BLaER1 (cell line): ENCODE results near the gene NAXD.
"Not testable (repeated sequence)": the region's sequence is repeated elsewhere in the genome, so short reads cannot be mapped to it uniquely, and the experiment has no call there.

ENCODE experiments used
- H3K27ac ChIP-seq: shearing (Covaris generic); formaldehyde crosslinking; 2 replicates; pipeline ENCODE4 v1.8.1; 2022
- H3K27me3 ChIP-seq: shearing (Covaris generic); formaldehyde crosslinking; 2 replicates; pipeline ENCODE4 v1.8.1; 2022
- H3K36me3 ChIP-seq: shearing (Covaris generic); formaldehyde crosslinking; 2 replicates; pipeline ENCODE4 v1.8.1; 2022
- H3K4me1 ChIP-seq: shearing (Covaris generic); formaldehyde crosslinking; 2 replicates; pipeline ENCODE4 v1.8.1; 2022
- H3K4me2 ChIP-seq: shearing (Covaris generic); formaldehyde crosslinking; 2 replicates; pipeline ENCODE4 v1.8.1; 2022
- H3K4me3 ChIP-seq: shearing (Covaris generic); formaldehyde crosslinking; 2 replicates; pipeline ENCODE4 v1.8.1; 2022
- H3K9ac ChIP-seq: shearing (Covaris generic); formaldehyde crosslinking; 2 replicates; pipeline ENCODE4 v1.8.1; 2022
- H3K9me3 ChIP-seq: shearing (Covaris generic); formaldehyde crosslinking; 2 replicates; pipeline ENCODE4 v1.8.1; 2022
- H4K20me1 ChIP-seq: shearing (Covaris generic); formaldehyde crosslinking; 2 replicates; pipeline ENCODE4 v1.8.1; 2022
- Cebpa-rat ChIP-seq: shearing (Covaris generic); IDR thresholded peaks from 2 replicates; pipeline ENCODE4 v1.8.1; 2022

Gene NAXD

GRCh38 chr13:110615322-110616102 lies at the start of gene NAXD:
TSS of gene NAXD (plus strand) at chr13:110615545. CDS start at chr13:110615602, 57 bp downstream.
- peak within 1 kb of the TSS; percentile 97 for H3K4me2 ChIP-seq
- no peak for TF ChIP-seq Cebpa-rat
- peak within 1 kb of the TSS; percentile 94 for H3K27ac ChIP-seq
- H3K36me3 ChIP-seq, result 0 out of 2 replicates have a peak, but pooled peaks cover 4% of the 10 kb centered on the region
- peak within 1 kb of the TSS; percentile 90 for H3K4me3 ChIP-seq
- peaks cover 39% of the 10 kb centered on the region for H4K20me1 ChIP-seq
- H3K9ac ChIP-seq, result peak within 1 kb of the TSS; percentile 91
- peaks cover 12% of the 10 kb centered on the region for H3K9me3 ChIP-seq
- H3K4me1 ChIP-seq, result peaks cover 27% of the 10 kb centered on the region
- H3K27me3 ChIP-seq, result peaks cover 8% of the 10 kb centered on the region; the same call in 1 of the 2 replicates

GRCh38 chr13:110566171-110566570 lies 49.2 kb upstream of the NAXD start:
- H3K4me2 ChIP-seq, result no peak overlapping the region
- H3K4me3 ChIP-seq, result no peak overlapping the region
- TF ChIP-seq Cebpa-rat, result no peak
- peaks cover 20% of the 10 kb centered on the region for H3K4me1 ChIP-seq
- H3K36me3 ChIP-seq, result no peaks in the 10 kb centered on the region
- no peaks in the 10 kb centered on the region for H4K20me1 ChIP-seq
- no peak overlapping the region for H3K27ac ChIP-seq
- no peaks in the 10 kb centered on the region for H3K27me3 ChIP-seq
- H3K9ac ChIP-seq, result no peak overlapping the region
- H3K9me3 ChIP-seq, result no peaks in the 10 kb centered on the region

- H3K9me3 ChIP-seq, result no peaks in the 10 kb centered on the region
- no peak for TF ChIP-seq Cebpa-rat
- no peaks in the 10 kb centered on the region for H4K20me1 ChIP-seq
- no peak overlapping the region for H3K27ac ChIP-seq
- peaks cover 19% of the 10 kb centered on the region for H3K4me1 ChIP-seq
- no peaks in the 10 kb centered on the region for H3K36me3 ChIP-seq
- H3K9ac ChIP-seq, result no peak overlapping the region
- no peaks in the 10 kb centered on the region for H3K27me3 ChIP-seq
- H3K4me3 ChIP-seq, result no peak overlapping the region
- H3K4me2 ChIP-seq, result no peak overlapping the region
Measured at GRCh38 chr13:110568612-110569011, 46.7 kb upstream of the NAXD start.

GRCh38 chr13:110569962-110570361 lies 45.4 kb upstream of the NAXD start:
- H3K4me3 ChIP-seq, H3K9me3 ChIP-seq, H3K36me3 ChIP-seq, H3K27me3 ChIP-seq, H3K9ac ChIP-seq, H3K4me2 ChIP-seq, H4K20me1 ChIP-seq, H3K27ac ChIP-seq: not testable (repeated sequence)
- peaks cover 21% of the 10 kb centered on the region for H3K4me1 ChIP-seq

DNA sequence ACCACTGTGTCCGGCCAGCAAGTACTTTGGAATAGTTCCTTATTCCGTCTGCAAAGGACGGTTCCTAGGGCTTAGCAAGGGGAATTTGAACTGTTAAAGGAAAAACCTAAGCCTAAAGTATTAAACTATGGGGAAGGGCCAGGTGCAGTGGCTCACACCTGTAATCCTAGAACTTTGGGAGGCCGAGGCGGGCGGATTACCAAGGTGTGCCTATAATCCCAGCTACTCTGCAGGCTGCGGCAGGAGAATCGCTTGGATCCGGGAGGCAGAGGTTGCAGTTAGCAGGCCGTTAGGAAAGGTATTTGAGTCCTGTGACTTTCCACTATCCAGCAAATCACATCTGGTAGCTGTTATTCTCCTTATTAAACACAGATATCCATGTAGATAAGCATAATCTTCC lies 44.5 kb upstream of the NAXD start:
- no peak overlapping the region for H3K27ac ChIP-seq
- 0 out of 2 replicates have a peak, but pooled peaks cover under 1% of the 10 kb centered on the region for H3K27me3 ChIP-seq
- no peaks in the 10 kb centered on the region for H4K20me1 ChIP-seq
- no peak overlapping the region for H3K9ac ChIP-seq
- H3K36me3 ChIP-seq, result no peaks in the 10 kb centered on the region
- H3K9me3 ChIP-seq, result no peaks in the 10 kb centered on the region
- no peak for TF ChIP-seq Cebpa-rat
- H3K4me2 ChIP-seq, result no peak overlapping the region
- H3K4me3 ChIP-seq, result no peak overlapping the region
- H3K4me1 ChIP-seq, result peaks cover 30% of the 10 kb centered on the region

DNA sequence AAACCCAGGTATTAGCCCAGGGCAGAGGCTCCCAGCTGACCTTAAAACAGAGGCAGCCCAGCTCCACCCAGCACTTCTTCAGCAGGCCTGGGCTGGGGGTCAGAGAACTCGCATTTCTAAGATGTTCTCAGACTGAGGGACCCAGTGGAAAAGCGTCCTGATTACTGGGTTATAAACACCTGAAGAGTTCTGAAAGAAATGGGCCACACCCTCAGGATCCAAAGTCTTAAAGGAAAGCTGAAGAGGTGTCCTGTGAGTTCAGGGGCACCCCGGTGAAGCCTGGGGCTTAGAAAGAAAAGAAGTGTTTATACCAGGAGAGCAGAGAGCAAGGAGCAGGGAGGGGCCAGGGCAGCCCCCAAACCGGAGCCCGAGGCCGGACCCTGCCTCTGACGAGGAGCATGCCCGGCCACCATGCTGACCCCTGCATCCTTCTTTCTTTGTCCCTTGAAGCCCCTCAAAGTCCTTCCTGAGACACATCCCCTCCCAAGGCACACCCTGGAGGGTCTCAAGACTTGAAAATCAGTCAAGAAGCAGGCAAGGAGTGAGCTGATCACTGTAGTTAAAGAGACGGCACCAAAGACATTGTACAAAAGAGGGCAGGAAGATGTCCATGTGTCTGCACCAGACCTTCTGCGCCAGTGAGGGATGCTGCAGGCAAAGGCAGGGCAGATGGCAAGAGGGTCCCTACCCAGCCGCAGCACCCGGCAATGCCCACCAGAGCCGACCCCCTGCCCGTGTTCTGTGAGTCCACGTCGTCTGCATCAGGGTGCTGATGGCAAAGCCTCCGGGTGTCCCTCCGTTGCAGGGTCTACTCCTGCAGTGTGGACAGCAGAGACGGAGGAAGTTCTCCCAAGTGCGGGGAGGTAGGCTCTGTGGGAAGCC lies 43.2 kb upstream of the NAXD start:
- no peak for TF ChIP-seq Cebpa-rat
- H3K9ac ChIP-seq, result no peak overlapping the region
- no peak overlapping the region for H3K4me3 ChIP-seq
- H3K27ac ChIP-seq, result no peak overlapping the region
- H3K27me3 ChIP-seq, result 0 out of 2 replicates have a peak, but pooled peaks cover 4% of the 10 kb centered on the region
- H4K20me1 ChIP-seq, result no peaks in the 10 kb centered on the region
- H3K4me1 ChIP-seq, result peaks cover 36% of the 10 kb centered on the region
- H3K9me3 ChIP-seq, result no peaks in the 10 kb centered on the region
- peak overlapping the region; percentile 78 for H3K4me2 ChIP-seq
- no peaks in the 10 kb centered on the region for H3K36me3 ChIP-seq

DNA sequence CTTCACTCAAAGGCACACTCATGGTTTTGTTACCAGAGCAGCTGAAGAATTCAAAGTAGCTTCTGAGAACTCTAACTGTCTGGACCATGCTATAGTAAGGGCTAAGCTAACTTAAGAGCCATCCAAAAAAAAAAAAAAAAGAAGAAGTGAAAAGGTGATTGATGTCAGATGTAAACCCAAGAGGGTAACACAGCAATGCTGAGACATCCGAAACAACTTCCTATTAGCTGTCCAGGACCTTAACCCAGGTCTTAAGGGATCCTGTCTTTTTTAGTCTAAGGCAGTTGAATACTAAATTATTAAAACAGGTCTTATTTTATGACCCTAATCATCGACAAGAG lies 42.6 kb upstream of the NAXD start:
- peak overlapping the region; percentile 78 for H3K4me2 ChIP-seq
- H3K36me3 ChIP-seq, result no peaks in the 10 kb centered on the region
- H3K4me1 ChIP-seq, result peaks cover 36% of the 10 kb centered on the region
- H4K20me1 ChIP-seq, result no peaks in the 10 kb centered on the region
- 0 out of 2 replicates have a peak, but pooled peaks cover 4% of the 10 kb centered on the region for H3K27me3 ChIP-seq
- H3K4me3 ChIP-seq, result no peak overlapping the region
- H3K27ac ChIP-seq, result no peak overlapping the region
- H3K9me3 ChIP-seq, result no peaks in the 10 kb centered on the region
- no peak for TF ChIP-seq Cebpa-rat
- H3K9ac ChIP-seq, result no peak overlapping the region

- H3K4me3 ChIP-seq, result no peak overlapping the region
- H4K20me1 ChIP-seq, result no peaks in the 10 kb centered on the region
- no peak overlapping the region for H3K4me2 ChIP-seq
- H3K9ac ChIP-seq, result no peak overlapping the region
- no peak overlapping the region for H3K27ac ChIP-seq
- no peaks in the 10 kb centered on the region for H3K36me3 ChIP-seq
- 0 out of 2 replicates have a peak, but pooled peaks cover 4% of the 10 kb centered on the region for H3K27me3 ChIP-seq
- TF ChIP-seq Cebpa-rat, result no peak
- no peaks in the 10 kb centered on the region for H3K9me3 ChIP-seq
- peaks cover 36% of the 10 kb centered on the region for H3K4me1 ChIP-seq
Measured at GRCh38 chr13:110574161-110574560, 41.2 kb upstream of the NAXD start.

GRCh38 chr13:110575322-110576069 lies 39.8 kb upstream of the NAXD start:
- H3K9me3 ChIP-seq, result no peaks in the 10 kb centered on the region
- peaks cover 36% of the 10 kb centered on the region for H3K4me1 ChIP-seq
- TF ChIP-seq Cebpa-rat, result no peak
- no peak overlapping the region for H3K27ac ChIP-seq
- peak overlapping the region; percentile 59 for H3K4me2 ChIP-seq
- no peak overlapping the region for H3K4me3 ChIP-seq
- no peaks in the 10 kb centered on the region for H4K20me1 ChIP-seq
- H3K36me3 ChIP-seq, result no peaks in the 10 kb centered on the region
- H3K27me3 ChIP-seq, result 0 out of 2 replicates have a peak, but pooled peaks cover 4% of the 10 kb centered on the region
- no peak overlapping the region for H3K9ac ChIP-seq
